Right hindlimb (tissue), 1 donor: ENCODE measurements around the gene ROR1.

Source experiments
- DNase-seq: peaks from one replicate; pipeline ENCODE4 v3.0.0-alpha.2; 2018

ROR1 gene

DNA sequence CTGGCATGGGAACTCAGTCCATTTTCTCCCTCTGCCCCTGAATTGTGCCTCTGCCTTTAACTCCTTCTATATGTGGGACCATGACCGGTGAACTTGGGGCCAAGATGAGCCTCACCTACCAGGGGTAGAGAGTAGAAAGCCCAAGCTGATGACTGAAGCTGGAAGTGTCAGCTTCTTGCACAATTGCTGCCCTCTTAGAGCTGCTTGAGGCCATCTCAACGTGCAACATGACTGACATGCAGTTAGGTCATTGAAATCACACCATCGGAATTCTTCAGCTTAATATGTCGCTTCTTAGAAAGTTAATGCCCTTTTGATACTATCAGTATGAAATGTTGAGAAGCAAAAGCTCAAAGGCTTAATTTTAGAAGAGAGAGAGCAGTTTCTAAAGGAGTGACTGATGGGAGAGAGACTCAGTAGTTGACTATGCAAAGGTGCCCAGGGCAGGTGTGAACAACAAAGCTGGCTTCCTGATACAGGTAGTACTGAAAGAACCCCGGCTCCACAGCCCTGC, 340.3 kb downstream of the ROR1 start:
- DNase-seq, result no peak

DNA sequence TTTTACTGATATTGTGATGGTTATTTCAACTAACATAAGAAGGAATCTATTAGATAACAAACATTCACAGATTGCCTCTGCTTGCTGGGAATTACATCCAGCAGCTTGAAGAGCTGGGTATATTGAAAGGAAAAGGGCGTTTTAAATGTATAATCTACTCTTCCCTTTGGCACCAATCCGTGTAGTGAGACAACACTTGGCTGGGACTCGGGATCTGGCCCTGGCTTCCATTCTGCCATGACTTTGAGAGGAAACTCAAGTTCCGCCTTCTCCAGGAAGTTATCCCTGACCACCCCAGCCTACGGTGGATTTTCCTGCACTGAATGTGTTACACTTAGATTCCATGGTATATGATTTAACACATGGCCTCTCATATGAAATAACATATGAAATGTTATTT, 342.7 kb downstream of the ROR1 start:
- peak; percentile 53 for DNase-seq

DNA sequence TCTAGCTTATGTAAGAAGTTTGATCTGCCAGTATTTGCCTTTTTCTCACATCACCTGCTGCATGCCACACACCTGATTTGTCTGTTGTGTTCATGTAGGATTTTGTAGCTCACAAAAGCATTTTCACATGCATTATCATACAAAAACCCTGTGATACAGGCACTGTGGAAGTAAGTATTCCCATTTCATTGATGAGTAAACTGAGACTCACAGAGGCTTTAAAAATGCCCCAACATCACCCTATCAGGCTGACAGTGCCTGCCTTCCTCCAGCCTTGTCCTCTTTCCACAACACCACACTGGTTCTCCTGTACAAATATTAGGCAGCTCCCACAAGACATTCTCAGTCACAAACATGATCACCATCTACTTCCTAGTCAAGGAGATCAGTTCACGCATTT, 343.7 kb downstream of the ROR1 start:
- DNase-seq, result no peak

DNA sequence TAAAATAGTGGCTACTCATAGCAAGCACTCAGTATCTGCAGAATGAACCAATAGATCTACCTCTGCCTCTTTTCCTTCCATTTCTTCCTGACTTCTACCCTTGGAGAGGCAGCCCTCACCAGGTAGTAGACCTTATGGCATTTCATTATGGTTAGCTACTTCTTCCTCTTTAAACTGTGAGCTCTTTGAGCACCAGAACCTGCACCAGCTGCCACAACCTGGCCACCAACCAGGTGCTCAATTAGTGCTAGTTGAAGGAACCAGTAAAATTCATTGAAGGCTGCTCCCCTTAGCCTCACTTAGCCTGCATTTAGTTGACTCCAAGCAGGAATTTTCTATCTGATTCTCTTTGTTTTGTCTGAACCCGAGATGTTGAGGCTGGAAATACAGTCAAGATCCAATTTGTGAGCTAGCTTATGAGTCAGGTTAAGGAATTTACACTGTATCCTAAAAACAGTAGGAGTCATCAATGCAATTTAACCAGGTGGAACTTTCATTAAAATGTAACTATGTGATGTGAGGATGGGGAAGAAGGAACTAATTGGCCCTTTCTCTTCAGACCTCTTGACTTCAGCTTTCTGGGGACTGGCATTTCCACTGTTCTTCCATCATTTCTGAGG, 348.1 kb downstream of the ROR1 start:
- DNase-seq, result no peak

DNA sequence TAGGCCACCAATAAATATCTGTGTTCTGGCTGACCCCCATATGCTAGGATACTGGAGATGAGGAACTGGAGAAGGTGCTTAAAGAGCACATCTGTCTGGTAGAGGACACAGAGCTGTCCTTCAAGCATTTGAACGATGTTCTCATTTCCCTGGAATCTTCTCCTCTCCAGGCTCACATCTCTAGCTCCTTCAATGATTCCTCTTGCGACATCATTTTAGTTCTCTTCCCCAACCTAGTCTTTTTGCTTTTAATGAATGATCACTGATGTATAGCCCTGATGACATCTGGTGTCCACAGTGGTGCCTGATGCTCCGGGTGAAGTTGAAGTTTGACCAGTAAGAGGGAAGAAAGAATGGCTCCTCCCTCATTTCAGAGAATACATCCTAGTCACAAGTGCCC, 348.8 kb downstream of the ROR1 start:
- no peak for DNase-seq

DNA sequence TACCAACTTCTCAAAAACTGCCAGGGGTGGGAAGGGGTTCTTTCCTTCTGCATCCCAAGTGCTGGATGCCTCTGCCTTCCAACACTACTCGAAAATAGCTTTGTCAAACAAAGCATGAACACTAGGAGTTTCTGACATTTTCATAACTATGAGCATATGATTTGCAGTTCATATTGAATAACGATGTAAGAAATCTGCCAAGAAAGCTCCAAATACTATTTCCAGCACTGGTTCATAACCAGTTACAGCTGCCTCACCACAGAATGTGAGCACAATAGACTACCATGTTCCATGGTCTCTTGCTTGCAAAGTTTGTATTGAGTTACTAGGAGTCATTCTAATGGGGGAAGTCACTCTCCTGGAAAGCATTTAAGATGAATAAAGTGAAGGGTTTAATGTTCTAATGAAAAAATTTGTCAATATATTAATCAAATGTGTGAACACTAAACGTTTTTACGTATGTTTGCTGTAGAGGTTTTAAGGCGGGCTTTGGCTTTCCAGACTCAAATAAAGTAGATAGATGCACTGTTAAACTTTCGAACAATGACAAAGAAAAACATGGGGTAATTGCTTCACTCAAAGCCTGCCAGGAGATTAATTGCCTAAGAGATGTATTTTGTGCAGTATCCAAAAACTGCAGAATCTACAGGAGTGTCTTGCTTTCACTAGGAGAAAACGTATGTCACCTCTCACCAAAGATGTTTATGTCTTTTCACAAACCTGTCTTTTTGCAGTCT, 351.1 kb downstream of the ROR1 start:
- no peak for DNase-seq

DNA sequence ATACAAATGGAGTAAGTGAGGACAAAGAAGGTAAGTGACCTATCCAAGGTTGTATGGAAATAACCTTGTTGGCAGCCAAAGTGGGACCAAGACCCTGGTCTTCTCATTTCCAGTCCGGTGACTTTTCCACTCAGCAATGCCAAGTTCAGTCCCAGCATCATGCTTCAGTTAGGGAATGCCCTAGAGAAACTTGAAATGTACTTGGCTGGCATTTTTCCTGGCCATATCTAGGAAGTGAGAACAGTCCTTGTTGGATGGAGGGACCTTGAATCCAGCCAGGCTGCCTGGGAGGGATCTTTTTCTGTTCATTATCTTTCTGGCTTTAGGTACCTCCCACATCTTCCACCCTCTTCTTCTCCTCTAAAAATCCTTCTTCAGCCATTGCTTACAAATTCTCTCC, 352.8 kb downstream of the ROR1 start:
- DNase-seq, result no peak

DNA sequence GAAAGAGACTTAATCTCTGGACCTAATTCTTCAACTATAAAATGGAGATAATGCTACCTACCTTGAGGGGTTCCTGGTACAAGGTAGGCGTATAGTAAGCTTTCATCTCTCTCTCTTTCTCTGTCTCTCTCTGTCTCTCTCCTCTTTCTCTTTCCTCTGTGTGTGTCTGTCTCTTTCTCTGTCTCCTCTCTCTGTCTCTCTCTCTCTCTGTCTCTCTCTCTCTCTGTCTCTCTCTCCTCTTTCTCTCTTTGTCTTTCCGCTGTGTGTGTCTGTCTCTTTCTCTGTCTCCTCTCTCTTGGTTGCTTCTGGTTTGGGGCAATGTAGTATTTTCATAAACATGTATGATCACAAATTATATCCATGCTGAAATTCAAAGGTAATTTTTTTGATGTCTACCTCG, 353.5 kb downstream of the ROR1 start:
- no peak for DNase-seq

DNA sequence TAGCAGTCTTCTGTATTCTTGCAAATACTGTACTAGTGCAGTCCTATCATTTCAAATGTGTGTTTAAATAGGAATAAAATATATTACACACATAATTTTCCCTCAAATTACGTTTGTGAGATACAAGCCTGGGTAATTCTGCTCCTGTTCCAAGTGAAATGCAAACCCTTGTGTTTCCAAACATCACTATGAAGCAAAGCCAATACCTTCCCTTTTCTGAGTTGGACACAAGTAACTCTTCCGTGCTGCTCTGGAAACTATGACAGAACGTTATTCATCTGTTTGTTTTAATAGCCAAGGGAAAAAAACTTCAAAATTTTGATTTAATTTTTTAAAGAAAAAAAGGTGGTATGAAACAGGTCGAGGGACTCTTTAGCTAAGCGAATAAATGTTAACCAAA, 355.9 kb downstream of the ROR1 start:
- no peak for DNase-seq

DNA sequence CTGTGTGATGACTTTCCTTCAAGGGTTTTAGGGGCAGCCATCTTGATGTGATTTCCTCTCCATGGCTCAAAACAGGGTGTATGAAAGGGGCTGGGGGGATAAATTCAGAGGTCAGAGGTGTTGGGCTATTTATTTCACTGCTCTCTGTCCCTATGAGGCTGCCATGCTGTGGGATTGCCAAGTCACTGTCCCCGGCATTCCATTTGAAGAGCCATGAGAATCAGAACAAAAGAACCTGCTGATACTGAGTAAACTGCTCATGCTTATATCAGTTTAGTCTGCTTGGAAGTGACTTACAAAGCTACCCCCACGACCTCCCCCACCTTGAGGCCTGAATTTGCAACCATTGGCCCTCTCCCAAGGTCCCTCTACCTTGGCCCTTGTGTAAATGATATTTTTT, 357.3 kb downstream of the ROR1 start:
- no peak for DNase-seq

DNA sequence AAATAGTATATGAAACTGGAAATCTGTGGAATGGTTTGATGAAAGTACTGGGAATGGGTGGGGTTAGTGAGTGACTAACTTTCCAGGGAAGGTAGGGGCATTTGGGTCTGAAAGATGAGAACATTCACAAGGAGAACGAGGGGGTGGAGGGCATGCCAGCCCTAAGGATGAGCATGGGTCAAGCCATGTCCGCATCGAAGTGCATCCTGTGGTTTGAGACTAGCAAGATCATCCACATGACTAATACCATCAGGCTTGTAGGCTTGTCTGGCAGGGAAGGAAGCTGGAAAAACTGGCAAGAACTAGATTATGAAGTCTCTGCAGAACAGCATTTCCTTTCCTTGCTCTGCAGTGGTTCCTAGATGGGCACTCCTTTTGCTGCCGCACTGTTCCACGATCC, 359.2 kb downstream of the ROR1 start:
- no peak for DNase-seq

DNA sequence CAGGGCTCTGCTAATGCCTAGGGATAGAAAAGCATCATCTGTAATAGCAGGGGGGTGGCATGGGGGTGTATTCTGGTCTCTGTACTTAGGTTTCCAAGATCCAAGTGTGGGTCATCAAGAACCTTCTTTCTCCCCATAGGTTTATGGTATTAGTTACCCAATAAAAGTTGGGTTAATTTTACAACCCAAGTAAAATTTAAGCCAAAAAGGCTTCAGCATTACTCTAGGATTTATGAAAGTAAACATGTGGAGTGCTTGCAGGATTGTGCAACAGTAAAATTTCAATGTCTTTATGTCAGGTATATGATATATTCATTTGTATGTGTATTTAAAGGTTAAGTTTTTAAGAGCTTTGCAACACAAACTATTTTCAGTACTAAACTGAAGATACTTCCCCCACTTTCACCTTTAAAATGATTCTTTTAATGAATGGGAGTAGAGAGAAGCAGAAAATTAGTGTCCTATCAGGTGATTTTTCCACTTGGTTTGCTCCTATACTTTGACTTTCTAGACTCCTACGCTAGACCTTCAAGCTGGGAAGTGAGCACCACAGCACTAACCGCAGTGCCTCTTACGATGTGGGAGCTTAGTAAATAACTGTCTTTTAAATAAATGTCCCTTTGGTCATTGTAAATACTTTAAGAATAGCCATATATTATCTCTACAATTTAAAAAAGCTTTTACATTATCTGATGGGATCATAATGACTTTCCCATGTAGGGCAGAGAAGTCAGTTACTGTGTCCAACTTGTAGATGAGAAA, 361.8 kb downstream of the ROR1 start:
- no peak for DNase-seq

DNA sequence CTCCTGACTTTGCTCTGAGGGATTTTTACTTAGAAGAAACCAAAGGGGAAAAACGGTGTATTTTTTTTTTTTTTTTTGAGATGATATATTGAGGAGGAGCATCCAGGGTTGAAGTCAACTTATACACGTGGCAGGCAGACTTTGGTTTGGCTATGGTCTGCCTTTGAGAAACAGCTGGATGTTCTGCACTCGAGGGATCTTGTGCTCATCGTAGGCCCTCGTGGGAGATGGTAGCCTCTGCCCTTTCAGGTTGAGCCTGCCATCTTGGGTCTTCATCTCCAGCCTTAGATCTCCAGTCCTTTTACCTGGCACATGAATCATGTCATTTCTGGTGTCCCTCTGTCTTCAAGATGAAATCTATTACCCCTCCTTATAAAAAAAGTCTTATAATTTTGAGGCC, 362.5 kb downstream of the ROR1 start:
- no peak for DNase-seq

DNA sequence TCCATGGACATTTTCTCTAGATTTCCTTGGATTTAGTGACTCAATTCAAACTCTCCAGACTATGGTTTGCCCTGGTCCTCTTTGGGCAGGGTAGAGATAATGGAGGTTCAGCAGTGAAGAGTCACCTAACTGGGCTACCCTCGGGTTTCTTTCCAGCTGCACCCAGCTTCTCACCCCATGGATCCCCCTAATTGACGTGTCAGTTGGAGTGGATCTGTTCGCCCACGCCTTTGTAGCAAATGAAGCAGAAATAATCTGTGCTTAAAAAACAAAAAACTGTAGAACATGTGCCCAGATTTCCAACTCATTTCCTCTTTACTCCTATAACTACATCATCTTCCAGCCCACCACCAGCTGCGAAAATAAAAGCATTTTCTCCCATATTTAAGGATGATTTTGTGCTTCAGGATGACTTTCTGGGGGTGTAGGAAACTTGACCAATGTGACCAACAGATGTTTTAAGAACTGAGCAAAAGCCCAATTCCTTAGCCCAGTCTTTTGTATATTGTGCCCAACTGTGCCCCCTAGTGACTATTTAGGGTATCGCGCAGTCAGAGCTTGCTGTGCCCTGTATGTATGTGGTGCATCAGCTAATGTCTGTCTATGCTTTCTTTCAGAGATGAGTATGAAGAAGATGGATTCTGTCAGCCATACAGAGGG, 363.1 kb downstream of the ROR1 start:
- peak; percentile 86 for DNase-seq

DNA sequence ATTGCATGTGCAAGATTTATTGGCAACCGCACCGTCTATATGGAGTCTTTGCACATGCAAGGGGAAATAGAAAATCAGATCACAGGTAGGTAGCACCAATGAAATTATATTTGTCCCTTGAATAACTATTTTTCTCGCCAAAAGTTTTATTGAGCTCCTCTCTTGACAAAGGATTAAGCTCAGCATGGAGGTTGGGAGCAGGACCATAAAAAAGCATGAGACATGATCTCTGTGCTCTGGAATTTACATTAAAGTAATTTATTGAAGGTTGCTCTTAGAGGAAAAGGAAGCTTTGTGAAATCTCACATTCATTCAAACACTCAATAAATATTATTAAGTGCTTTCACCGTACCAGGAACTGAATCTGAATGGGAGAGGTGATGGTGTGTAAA, 363.6 kb downstream of the ROR1 start:
- DNase-seq, result no peak

DNA sequence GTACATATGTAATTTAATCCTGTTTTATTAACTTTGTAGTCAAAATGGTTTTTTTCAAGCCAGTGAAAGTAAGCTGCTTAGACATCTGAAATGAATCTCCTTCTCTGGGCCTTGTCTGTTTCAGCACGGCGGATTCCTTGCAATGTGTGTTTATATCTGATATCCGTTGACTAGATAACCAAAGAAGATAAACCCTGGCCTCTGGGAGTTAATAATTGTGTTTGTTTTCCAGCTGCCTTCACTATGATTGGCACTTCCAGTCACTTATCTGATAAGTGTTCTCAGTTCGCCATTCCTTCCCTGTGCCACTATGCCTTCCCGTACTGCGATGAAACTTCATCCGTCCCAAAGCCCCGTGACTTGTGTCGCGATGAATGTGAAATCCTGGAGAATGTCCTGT, 366.1 kb downstream of the ROR1 start:
- DNase-seq, result no peak

DNA sequence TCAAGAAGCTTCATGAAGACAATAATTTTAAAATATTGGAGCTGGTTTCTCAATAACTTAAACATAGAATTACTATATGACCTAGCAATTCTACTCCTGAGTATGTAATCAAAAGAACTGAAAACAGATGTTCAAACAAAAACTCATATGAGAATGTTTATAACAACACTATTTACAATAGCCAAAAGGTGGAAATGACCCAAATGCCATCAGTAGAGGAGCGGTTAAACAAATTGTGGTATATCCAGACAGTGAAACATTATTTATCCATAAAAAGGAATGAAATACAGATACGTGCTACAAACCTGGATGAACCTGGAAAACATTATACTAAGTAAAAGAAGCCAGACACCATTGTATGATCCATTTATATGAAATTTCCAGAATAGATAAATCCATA, 366.8 kb downstream of the ROR1 start:
- no peak for DNase-seq

DNA sequence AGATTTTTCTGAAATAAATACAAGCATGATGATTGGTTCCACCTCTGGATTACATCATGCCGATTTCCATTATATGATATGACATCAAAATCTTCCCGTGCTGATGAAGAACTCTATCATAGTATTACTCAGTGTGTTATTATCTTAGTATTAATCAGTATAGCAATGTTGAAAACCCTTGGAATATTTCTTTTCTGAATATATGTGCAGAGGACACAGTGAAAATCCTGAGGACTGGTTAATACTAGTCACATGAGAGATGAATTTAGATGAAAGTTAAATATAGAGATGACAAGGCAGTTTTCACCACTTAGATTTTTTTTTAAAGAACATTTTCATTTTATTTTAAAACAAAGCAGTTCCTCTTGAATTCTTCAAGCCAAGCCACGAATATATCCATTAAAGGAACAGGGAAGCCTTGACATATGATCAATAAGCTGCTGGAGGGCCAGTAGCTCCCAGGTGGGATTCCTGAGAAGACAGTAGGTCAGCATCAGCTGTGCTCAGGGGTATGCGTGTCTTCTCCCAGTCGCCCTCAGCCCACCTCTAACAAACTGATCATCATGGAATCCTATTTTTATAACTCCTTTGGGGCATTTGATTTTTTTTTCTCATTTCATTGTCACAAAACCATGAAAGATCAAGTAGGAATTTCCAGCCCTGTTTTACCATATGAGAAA, 373.4 kb downstream of the ROR1 start:
- no peak for DNase-seq

DNA sequence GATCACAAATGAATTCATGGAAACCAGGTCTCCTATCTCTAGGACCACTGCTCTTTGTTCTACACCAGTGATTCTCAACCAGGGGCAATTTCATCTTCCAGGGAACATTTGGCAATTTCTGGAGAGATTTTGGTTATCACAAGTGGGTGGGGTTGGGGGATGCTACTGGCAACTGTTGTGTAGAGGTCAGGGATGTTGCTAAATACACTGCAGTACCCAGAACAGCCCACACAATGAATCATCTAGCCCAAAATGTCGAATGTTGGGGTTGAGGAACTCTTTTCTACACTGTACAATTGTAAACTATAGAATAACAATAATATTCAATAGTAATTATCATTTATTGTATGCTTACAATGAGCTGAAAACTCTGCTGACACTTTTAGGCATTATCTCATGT, 373.9 kb downstream of the ROR1 start:
- no peak for DNase-seq

DNA sequence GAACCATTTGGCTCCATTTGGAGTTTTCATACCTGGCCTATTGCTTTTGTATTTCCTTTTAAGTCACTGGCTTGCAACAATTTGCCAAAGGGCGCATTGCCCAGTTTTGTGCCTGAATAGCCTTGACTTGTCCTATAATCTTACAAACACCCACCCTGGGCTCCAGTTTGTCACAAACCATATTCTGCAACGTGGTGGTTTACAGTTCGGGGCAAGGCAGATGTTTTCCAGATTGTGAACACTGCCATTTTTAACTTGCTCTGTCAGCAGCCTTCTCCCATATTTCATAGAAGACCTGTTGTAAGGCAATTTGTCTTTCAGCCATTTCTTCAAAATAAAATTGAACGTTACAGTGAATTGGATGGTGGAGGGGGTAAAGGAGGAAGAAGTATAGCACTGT, 376.4 kb downstream of the ROR1 start:
- no peak for DNase-seq

DNA sequence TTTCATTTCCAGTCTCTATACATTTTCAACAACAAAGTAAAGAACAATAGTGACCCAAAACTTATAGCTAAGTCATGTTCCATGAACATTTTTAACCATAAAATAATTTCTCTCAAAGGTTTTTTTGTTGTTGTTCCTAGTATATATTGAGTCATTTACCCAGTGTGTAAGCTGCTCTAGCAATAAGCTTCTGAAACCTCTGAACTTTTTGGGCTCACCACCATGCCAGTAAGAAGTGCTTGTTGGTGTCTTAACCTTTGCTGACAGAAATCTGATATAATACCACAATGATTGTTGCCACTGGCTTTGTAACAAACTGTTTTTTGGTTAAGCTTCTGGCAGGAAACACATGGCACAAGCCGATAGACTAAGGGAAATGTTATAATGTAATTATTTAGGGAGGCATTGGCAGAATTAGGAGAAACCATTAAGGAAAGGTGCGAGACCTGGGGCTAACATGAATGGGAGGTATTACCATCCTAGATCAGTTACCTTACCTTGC, 377.0 kb downstream of the ROR1 start:
- DNase-seq, result no peak

DNA sequence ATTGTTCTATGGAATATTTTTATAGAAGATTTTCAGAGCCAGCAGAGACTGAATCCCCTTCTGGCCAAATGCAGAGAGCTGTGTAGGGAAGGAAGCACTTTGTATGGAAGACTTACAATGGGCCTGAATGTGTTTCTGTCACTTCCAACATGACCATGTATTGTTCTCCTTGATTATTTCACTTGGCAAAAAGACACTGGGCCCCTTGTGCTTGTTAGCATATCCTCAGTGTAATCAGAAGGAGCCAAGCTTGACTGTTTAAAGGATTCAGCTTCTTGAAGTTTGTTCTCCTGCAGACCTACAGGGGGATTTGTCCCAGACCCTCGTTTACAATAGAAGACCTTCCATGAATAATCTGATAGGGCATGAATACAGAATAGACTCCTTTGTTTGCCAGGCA, 381.5 kb downstream of the ROR1 start:
- no peak for DNase-seq
